Caco-2 (cell line): Measurements from ENCODE around the gene TRAK1. TPM values are rescaled to one million over a fixed set of nuclear protein-coding genes. Genes with fewer than 3 reads are reported as not detected.

Experiments used
- BruUV-seq: library from RNA; stranded (reverse); fragments of 400-500 nt; replicated peaks from 2 replicates; lab custom pipeline; 2021; lab: Mats Ljungman, UMichigan
- CTCF ChIA-PET: fragments of 300-600 bp; sonication (Branson Sonifier 250); formaldehyde crosslinking; loops from one replicate; lab custom pipeline; 2022; ENCODE audit warnings: antibody characterized with exemption; lab: Charles Lee
- POLR2A ChIA-PET: fragments of 300-600 bp; sonication (Branson Sonifier 250); formaldehyde crosslinking; loops from one replicate; lab custom pipeline; 2022; ENCODE audit warnings: antibody characterized with exemption; lab: Charles Lee
- DNase-seq, 2 experiments: peaks; one replicate each; pipeline versions ENCODE4 v3.0.0 to v3.0.0-alpha.2; 2020 to 2022
- H3K27me3 ChIP-seq: replicated peaks from 2 replicates; pipeline ENCODE4 v1.6.0; 2011; ENCODE audit warnings: low read length; ENCODE audit not compliant: control insufficient read depth, insufficient read depth
- H3K36me3 ChIP-seq: 2 replicates; pipeline ENCODE4 v1.5.1; 2011; ENCODE audit warnings: low read length; ENCODE audit not compliant: control insufficient read depth, insufficient read depth
- H3K4me1 ChIP-seq: fragments of 250-450 bp; sonication (Bioruptor Pico); 2 replicates; pipeline ENCODE4 v1.5.1; 2020; ENCODE audit warnings: mild to moderate bottlenecking
- H3K4me3 ChIP-seq: 2 replicates; pipeline ENCODE4 v1.5.1; 2011; ENCODE audit warnings: low read depth, mild to moderate bottlenecking, control low read depth, low read length
- H3K9me3 ChIP-seq: fragments of 250-450 bp; sonication (Bioruptor Pico); 2 replicates; pipeline ENCODE4 v1.5.1; 2020; ENCODE audit warnings: mild to moderate bottlenecking, moderate library complexity
- H3K27ac Mint-ChIP-seq: one replicate; pipeline ENCODE4 v1.8.0; 2022; ENCODE audit warnings: mixed read lengths; ENCODE audit not compliant: unreplicated experiment
- H3K27me3 Mint-ChIP-seq: one replicate; pipeline ENCODE4 v1.8.0; 2022; ENCODE audit warnings: mixed read lengths; ENCODE audit not compliant: insufficient read depth, unreplicated experiment
- H3K36me3 Mint-ChIP-seq: one replicate; pipeline ENCODE4 v1.8.0; 2022; ENCODE audit warnings: mild to moderate bottlenecking, mixed read lengths; ENCODE audit not compliant: insufficient read depth, unreplicated experiment
- H3K4me1 Mint-ChIP-seq: one replicate; pipeline ENCODE4 v1.8.0; 2022; ENCODE audit warnings: low read depth, mixed read lengths; ENCODE audit not compliant: unreplicated experiment
- H3K4me3 Mint-ChIP-seq: one replicate; pipeline ENCODE4 v1.8.0; 2022; ENCODE audit warnings: mild to moderate bottlenecking, moderate library complexity, mixed read lengths; ENCODE audit not compliant: unreplicated experiment
- H3K9me3 Mint-ChIP-seq: one replicate; pipeline ENCODE4 v1.8.0; 2022; ENCODE audit warnings: mixed read lengths; ENCODE audit not compliant: unreplicated experiment
- CTCF ChIP-seq, 2 experiments: fragments of 200-600 bp in 1 of 2; IDR thresholded peaks; 1 replicate in 1 of 2; 2 replicates in 1 of 2; pipeline versions ENCODE4 v1.5.1 to v1.8.0; 2011 to 2022; ENCODE audit warnings: antibody characterized with exemption in 1 of 2, control low read depth in 1 of 2, inconsistent platforms in 1 of 2, low read depth in 1 of 2, low read length in 1 of 2, mild to moderate bottlenecking in 1 of 2, moderate library complexity in 1 of 2; ENCODE audit not compliant: insufficient read depth in 1 of 2, severe bottlenecking in 1 of 2, unreplicated experiment in 1 of 2
- intact Hi-C: fragments of 100-400 bp; cut with micrococcal nuclease; formaldehyde crosslinking; loops from one replicate; pipeline ENCODE4 v1.10.0; 2022; ENCODE audit not compliant: unreplicated experiment
- total RNA-seq: library from RNA; stranded (reverse); gene quantifications from 2 replicates; pipeline ENCODE4 v1.2.3, GENCODE V29; 2022

Gene TRAK1
- total RNA-seq, 1 experiment from 2014 or later, result 33.3 TPM

- no TSS peak for BruUV-seq
- Mint-ChIP-seq H3K9me3 (peaks cover 15% of the 10 kb centered on the region), H3K4me3 (no peak overlapping the region), H3K36me3 (no peaks in the 10 kb centered on the region), H3K4me1 (peaks cover 13% of the 10 kb centered on the region), H3K27me3 (no peaks in the 10 kb centered on the region), H3K27ac (peak overlapping the region; percentile 54)
- Histone ChIP-seq H3K27me3 (no peaks in the 10 kb centered on the region), H3K4me3 (no peak overlapping the region), H3K4me1 (peaks cover 16% of the 10 kb centered on the region), H3K9me3 (no peaks in the 10 kb centered on the region), H3K36me3 (no peaks in the 10 kb centered on the region)
- ChIA-PET CTCF (interaction anchor here (1.2 kb wide), 1 partner anchor 80 kb away, joined by 3 read pairs; no protein-coding TSS in a partner anchor), POLR2A (no interaction called here)
- DNase-seq, result no peak
- intact Hi-C loops, result no loop called here
- no peak for TF ChIP-seq CTCF (IDR thresholded peaks at IDR 0.05; ENCODE audit: insufficient read depth in 1 of 2, low read depth in 1 of 2, low read length in 1 of 2, severe bottlenecking in 1 of 2, unreplicated experiment in 1 of 2)
Observed at GRCh38 chr3:42079701-42080452, 11.3 kb upstream of the TRAK1 start.

DNA sequence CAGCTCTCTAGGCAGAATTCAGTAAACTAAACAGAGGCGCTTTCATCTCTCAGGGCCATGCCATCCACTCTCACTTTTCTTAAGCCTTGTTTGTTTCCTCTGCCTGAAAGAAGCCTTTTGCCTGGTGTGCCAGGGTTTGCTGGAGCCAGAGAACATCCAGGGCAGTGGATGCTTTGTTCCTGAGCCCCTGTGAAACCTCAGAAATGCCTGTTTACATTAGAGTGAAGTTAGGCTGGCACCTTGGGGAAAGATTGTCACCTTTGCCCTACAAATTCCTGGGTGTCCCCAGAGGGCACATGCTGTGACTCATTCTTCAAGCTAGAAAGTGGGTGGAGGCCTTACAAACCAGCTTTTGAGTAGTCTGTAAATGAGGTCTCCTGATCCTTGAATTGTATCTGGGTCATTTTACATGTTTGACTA, 10.7 kb upstream of the TRAK1 start:
- H3K4me1 Mint-ChIP-seq, result peaks cover 13% of the 10 kb centered on the region
- CTCF ChIA-PET, result no interaction called here

More for the DNA sequence above, 10.7 kb upstream of the TRAK1 start:
- intact Hi-C loops, result no loop called here
- no TSS peak for BruUV-seq
- Mint-ChIP-seq H3K36me3 (no peaks in the 10 kb centered on the region), H3K27ac (peak overlapping the region; percentile 54), H3K9me3 (peaks cover 15% of the 10 kb centered on the region), H3K27me3 (no peaks in the 10 kb centered on the region), H3K4me3 (no peak overlapping the region)
- Histone ChIP-seq H3K36me3 (no peaks in the 10 kb centered on the region), H3K4me3 (no peak overlapping the region), H3K27me3 (no peaks in the 10 kb centered on the region), H3K9me3 (no peaks in the 10 kb centered on the region), H3K4me1 (peaks cover 16% of the 10 kb centered on the region)
- POLR2A ChIA-PET, result no interaction called here
- no peak for TF ChIP-seq CTCF (IDR thresholded peaks at IDR 0.05; ENCODE audit: insufficient read depth in 1 of 2, low read depth in 1 of 2, low read length in 1 of 2, severe bottlenecking in 1 of 2, unreplicated experiment in 1 of 2)
- peak; percentile 26 to 50 for DNase-seq
